Measurements from ENCODE around the gene INO80D. TPM values are rescaled to one million over a fixed set of nuclear protein-coding genes. Genes with fewer than 3 reads are reported as not detected.

INO80D gene
- total and polyA plus RNA-seq, 2 experiments from 2014 or later, result 17.5 to 37.4 TPM

DNA sequence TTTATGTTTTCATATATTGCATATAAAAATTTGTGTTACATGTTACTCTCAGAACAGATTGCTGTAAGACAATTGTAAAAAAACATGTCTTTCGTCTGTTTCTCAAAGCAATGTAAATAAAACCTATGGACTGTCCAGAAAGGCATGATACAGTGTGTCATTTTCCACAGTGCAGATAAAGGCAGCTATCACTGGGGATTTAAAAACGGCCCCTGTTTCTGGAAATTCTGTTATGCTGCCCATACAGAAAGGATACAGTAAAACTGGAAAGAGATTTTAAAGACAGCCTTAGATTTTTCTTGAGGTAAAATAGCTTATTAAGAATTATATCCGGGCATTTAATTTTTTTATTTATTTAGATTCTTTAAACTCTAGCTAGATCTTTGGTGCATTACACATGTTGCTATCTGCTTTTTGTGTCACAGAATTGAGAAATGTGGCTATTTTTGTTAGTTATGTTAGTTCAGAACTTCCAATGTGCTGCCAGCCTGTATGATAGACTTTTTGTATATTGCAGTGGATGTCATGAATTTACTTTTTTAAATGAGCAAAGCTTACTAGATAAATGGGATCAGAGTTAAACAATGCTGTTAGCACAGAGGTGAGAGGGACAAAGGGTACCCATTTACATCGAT is 859 bp upstream of the INO80D start:
- peaks cover 8% of the 10 kb centered on the region; the same call in 2 of the 3 replicates for H3K9me3 Mint-ChIP-seq
- H3K36me3 Mint-ChIP-seq (ENCODE audit: low read depth), result peaks cover 45% of the 10 kb centered on the region
- no peak for ATAC-seq

GRCh38 chr2:206084870-206085741 is 868 bp downstream of the INO80D start:
- ATAC-seq (peak; percentile 7; the same call in 2 of the 3 replicates), DNase-seq (ENCODE audit: low spot score) (peak; percentile 52)
- Histone ChIP-seq H3K4me3 (peak overlapping the region; percentile 89), H2AFZ (no peak overlapping the region), H3K27ac (ENCODE audit: low read depth) (peak overlapping the region; percentile 99), H3K79me2 (replicated peaks; ENCODE audit: insufficient read depth) (peaks cover 73% of the 10 kb centered on the region), H3K4me2 (peak overlapping the region; percentile 87), H3K27me3 (ENCODE audit: insufficient read depth) (no peaks in the 10 kb centered on the region), H3K9me2 (ENCODE audit: insufficient read depth) (no peaks in the 10 kb centered on the region), H3K36me3 (ENCODE audit: insufficient read depth) (peaks cover 6% of the 10 kb centered on the region; the same call in 1 of the 2 replicates), H3F3A (replicated peaks; ENCODE audit: low read depth) (peaks cover 7% of the 10 kb centered on the region; the same call in 1 of the 2 replicates), H4K20me1 (replicated peaks; ENCODE audit: insufficient read depth) (no peaks in the 10 kb centered on the region; the same call in 1 of the 2 replicates), H3K4me1 (ENCODE audit: insufficient read depth) (peaks cover 25% of the 10 kb centered on the region)
- H3K27me3 Mint-ChIP-seq (ENCODE audit: insufficient read depth, low read depth, poor library complexity), result peaks cover 29% of the 10 kb centered on the region
- H3K36me3 Mint-ChIP-seq (ENCODE audit: low read depth), result peaks cover 45% of the 10 kb centered on the region
- peaks cover 26% of the 10 kb centered on the region for H3K4me1 Mint-ChIP-seq
- H3K9me3 Mint-ChIP-seq, result peaks cover 8% of the 10 kb centered on the region; the same call in 2 of the 3 replicates
- H3K4me3 Mint-ChIP-seq, result peak overlapping the region; percentile 92
- peak overlapping the region; percentile 96 for H3K27ac Mint-ChIP-seq
- no peak for TF ChIP-seq ZNF331 (CRISPR knock-in tag; IDR thresholded peaks at IDR 0.05; ENCODE audit: low read depth)
- no peak for TF ChIP-seq STAT1 (IDR thresholded peaks at IDR 0.05; ENCODE audit: unreplicated experiment)
- no peak for TF ChIP-seq EZH2phosphoT487 (IDR thresholded peaks at IDR 0.05; ENCODE audit: unreplicated experiment)
- TF ChIP-seq EZH2 (IDR thresholded peaks at IDR 0.05; ENCODE audit: low read depth, unreplicated experiment), result no peak
- TF ChIP-seq JUNB (IDR thresholded peaks at IDR 0.05; ENCODE audit: unreplicated experiment), result no peak
- no peak for TF ChIP-seq ZNF114 (CRISPR knock-in tag; IDR thresholded peaks at IDR 0.05)
- TF ChIP-seq NANOG (IDR thresholded peaks at IDR 0.05; ENCODE audit: borderline replicate concordance), result no peak
- no peak for TF ChIP-seq CREB1 (CRISPR knock-in tag; IDR thresholded peaks at IDR 0.05; ENCODE audit: low read depth)
- TF ChIP-seq ZNF462 (CRISPR knock-in tag; IDR thresholded peaks at IDR 0.05), result no peak
- no peak for TF ChIP-seq POLR2AphosphoS5 (IDR thresholded peaks at IDR 0.05; ENCODE audit: low read depth)

More for the DNA sequence above, 859 bp upstream of the INO80D start:
- TF ChIP-seq STAT1 (IDR thresholded peaks at IDR 0.05; ENCODE audit: unreplicated experiment), result no peak
- TF ChIP-seq, protein P1, sequence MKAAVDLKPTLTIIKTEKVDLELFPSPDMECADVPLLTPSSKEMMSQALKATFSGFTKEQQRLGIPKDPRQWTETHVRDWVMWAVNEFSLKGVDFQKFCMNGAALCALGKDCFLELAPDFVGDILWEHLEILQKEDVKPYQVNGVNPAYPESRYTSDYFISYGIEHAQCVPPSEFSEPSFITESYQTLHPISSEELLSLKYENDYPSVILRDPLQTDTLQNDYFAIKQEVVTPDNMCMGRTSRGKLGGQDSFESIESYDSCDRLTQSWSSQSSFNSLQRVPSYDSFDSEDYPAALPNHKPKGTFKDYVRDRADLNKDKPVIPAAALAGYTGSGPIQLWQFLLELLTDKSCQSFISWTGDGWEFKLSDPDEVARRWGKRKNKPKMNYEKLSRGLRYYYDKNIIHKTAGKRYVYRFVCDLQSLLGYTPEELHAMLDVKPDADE (IDR thresholded peaks at IDR 0.05), result no peak
- no peak for TF ChIP-seq ZNF331 (CRISPR knock-in tag; IDR thresholded peaks at IDR 0.05; ENCODE audit: low read depth)
- TF ChIP-seq EZH2 (IDR thresholded peaks at IDR 0.05; ENCODE audit: low read depth, unreplicated experiment), result no peak
- TF ChIP-seq CREB1 (CRISPR knock-in tag; IDR thresholded peaks at IDR 0.05; ENCODE audit: low read depth), result no peak
- TF ChIP-seq POLR2AphosphoS5 (IDR thresholded peaks at IDR 0.05; ENCODE audit: low read depth), result no peak
- TF ChIP-seq ZNF114 (CRISPR knock-in tag; IDR thresholded peaks at IDR 0.05), result no peak
- Histone ChIP-seq H2AFZ (no peak overlapping the region), H4K20me1 (replicated peaks; ENCODE audit: insufficient read depth) (no peaks in the 10 kb centered on the region; the same call in 1 of the 2 replicates), H3K79me2 (replicated peaks; ENCODE audit: insufficient read depth) (peaks cover 61% of the 10 kb centered on the region), H3F3A (replicated peaks; ENCODE audit: low read depth) (peaks cover 7% of the 10 kb centered on the region; the same call in 1 of the 2 replicates), H3K4me3 (peak overlapping the region; percentile 89), H3K4me2 (peak overlapping the region; percentile 87), H3K27me3 (ENCODE audit: insufficient read depth) (no peaks in the 10 kb centered on the region), H3K4me1 (ENCODE audit: insufficient read depth) (peaks cover 9% of the 10 kb centered on the region), H3K9me2 (ENCODE audit: insufficient read depth) (no peaks in the 10 kb centered on the region), H3K36me3 (ENCODE audit: insufficient read depth) (peaks cover 6% of the 10 kb centered on the region; the same call in 1 of the 2 replicates), H3K27ac (ENCODE audit: low read depth) (peak overlapping the region; percentile 99)
- peak overlapping the region; percentile 93 for H3K27ac Mint-ChIP-seq
- DNase-seq (ENCODE audit: low spot score), result no peak
- H3K4me1 Mint-ChIP-seq, result peaks cover 14% of the 10 kb centered on the region; the same call in 2 of the 3 replicates
- H3K4me3 Mint-ChIP-seq, result peak overlapping the region; percentile 99
- peaks cover 26% of the 10 kb centered on the region for H3K27me3 Mint-ChIP-seq (ENCODE audit: insufficient read depth, low read depth, poor library complexity)

All from GM23338 (cell line).